CD8-positive, alpha-beta memory T cell (primary cell): Measurements from ENCODE around the gene BORCS8. TPM values are rescaled to one million over a fixed set of nuclear protein-coding genes. Genes with fewer than 3 reads are reported as not detected.

ENCODE experiments used
- CTCF ChIA-PET: fragments of 350-600 bp; sonication (Branson Sonifier 250); formaldehyde crosslinking; loops from one replicate; lab custom pipeline; 2021; ENCODE audit warnings: antibody characterized with exemption; lab: Charles Lee
- POLR2A ChIA-PET: fragments of 350-600 bp; sonication (Branson Sonifier 250); formaldehyde crosslinking; loops from one replicate; lab custom pipeline; 2021; ENCODE audit warnings: antibody characterized with exemption; lab: Charles Lee
- DNase-seq, 5 donors: peaks; one replicate each; pipeline versions ENCODE4 v3.0.0 to v3.0.0-alpha.2; 2020 to 2022; ENCODE audit warnings: mixed read lengths in 1 of 5
- H3K27ac ChIP-seq: one replicate; pipeline ENCODE4 v1.7.0; 2013; ENCODE audit warnings: low read depth, mild to moderate bottlenecking, low read length, moderate library complexity
- H3K27me3 ChIP-seq: 2 replicates; pipeline ENCODE4 v1.7.0; 2013; ENCODE audit warnings: low read length, mild to moderate bottlenecking; ENCODE audit not compliant: insufficient read depth, poor library complexity, severe bottlenecking
- H3K36me3 ChIP-seq: 2 replicates; pipeline ENCODE4 v1.7.0; 2013; ENCODE audit warnings: mild to moderate bottlenecking, low read length, moderate library complexity; ENCODE audit not compliant: insufficient read depth
- H3K4me1 ChIP-seq: 2 replicates; pipeline ENCODE4 v1.7.0; 2013; ENCODE audit warnings: mild to moderate bottlenecking, low read length, moderate library complexity; ENCODE audit not compliant: insufficient read depth
- H3K4me3 ChIP-seq: 2 replicates; pipeline ENCODE4 v1.7.0; 2013; ENCODE audit warnings: mild to moderate bottlenecking, low read length
- H3K9me3 ChIP-seq: 2 replicates; pipeline ENCODE4 v1.7.0; 2013; ENCODE audit warnings: mild to moderate bottlenecking, low read length
- H3K27ac Mint-ChIP-seq, 8 donors: one replicate each; pipeline ENCODE4 v1.8.0; 2020 to 2021; ENCODE audit warnings: mixed read lengths in 8 of 8, mild to moderate bottlenecking in 6 of 8, inconsistent platforms in 3 of 8, moderate library complexity in 3 of 8
- H3K27me3 Mint-ChIP-seq, 2 donors: one replicate each; pipeline ENCODE4 v1.8.0; 2020 to 2021; ENCODE audit warnings: mixed read lengths in 2 of 2, mild to moderate bottlenecking in 1 of 2, moderate library complexity in 1 of 2
- H3K36me3 Mint-ChIP-seq, 3 donors: one replicate each; pipeline ENCODE4 v1.8.0; 2020 to 2021; ENCODE audit warnings: mixed read lengths in 3 of 3, inconsistent platforms in 1 of 3, mild to moderate bottlenecking in 1 of 3
- H3K4me1 Mint-ChIP-seq, 3 donors: one replicate each; pipeline ENCODE4 v1.8.0; 2020 to 2021; ENCODE audit warnings: mixed read lengths in 3 of 3, inconsistent platforms in 1 of 3, mild to moderate bottlenecking in 1 of 3
- H3K4me3 Mint-ChIP-seq, 7 donors: one replicate each; pipeline ENCODE4 v1.8.0; 2020 to 2021; ENCODE audit warnings: mixed read lengths in 7 of 7, mild to moderate bottlenecking in 6 of 7, moderate library complexity in 4 of 7, inconsistent platforms in 2 of 7
- H3K9me3 Mint-ChIP-seq, 5 donors: one replicate each; pipeline ENCODE4 v1.8.0; 2020 to 2022; ENCODE audit warnings: mixed read lengths in 5 of 5, mild to moderate bottlenecking in 3 of 5, moderate library complexity in 2 of 5, inconsistent platforms in 1 of 5
- polyA plus RNA-seq: library from polyadenylated mRNA; unstranded; fragments of 300-500 nt; fragmentation: Illumina TruSeq; gene quantifications from one replicate; pipeline ENCODE4 v1.2.3, GENCODE V29; 2021
- total RNA-seq, 2 experiments: library from RNA; stranded (reverse); gene quantifications; one replicate each; pipeline ENCODE4 v1.2.3, GENCODE V29; 2021

Gene BORCS8
- total and polyA plus RNA-seq, 3 experiments from 2014 or later: 18.7 to 40.1 (median 37.3) TPM

DNA sequence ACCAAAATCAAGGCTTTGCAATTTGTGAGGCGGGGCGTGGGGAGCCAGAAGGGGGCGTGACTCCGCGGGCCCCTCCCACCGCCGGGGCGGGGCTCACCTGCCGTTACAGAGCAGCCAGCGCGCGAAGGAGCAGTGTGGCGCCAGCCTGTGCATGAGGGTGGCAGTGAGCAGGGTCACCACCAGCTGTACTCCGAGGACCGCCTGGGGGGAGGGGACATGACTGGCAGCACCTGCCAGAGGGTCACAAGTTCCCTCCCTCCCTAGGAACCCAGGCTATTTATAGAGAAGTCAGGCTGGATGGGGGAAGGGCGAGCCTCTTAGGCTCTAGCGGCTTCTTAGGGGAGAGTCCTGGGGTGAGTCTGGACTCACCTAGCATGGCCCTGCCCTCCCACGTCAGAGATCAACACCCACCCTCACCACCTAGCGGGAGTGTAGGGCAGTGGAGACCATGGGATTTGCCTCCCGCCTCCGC, 57.2 kb downstream of the BORCS8 start:
- Mint-ChIP-seq H3K27me3 (peaks cover 0 to 1% of the 10 kb centered on the region in 2 donors), H3K27ac (no peak overlapping the region), H3K36me3 (peaks cover 4 to 8% (median 8%) of the 10 kb centered on the region in 3 donors), H3K4me1 (peaks cover 26 to 38% (median 27%) of the 10 kb centered on the region in 3 donors), H3K9me3 (peaks cover 0 to 6% (median 4%) of the 10 kb centered on the region in 5 donors), H3K4me3 (peak overlapping the region in 1 of 7 donors; percentile 48)
- H3K9me3 ChIP-seq: no peaks in the 10 kb centered on the region
- DNase-seq: peak in 2 of 5 donors; percentile 15 to 45
- no peaks in the 10 kb centered on the region for H3K27me3 ChIP-seq
- CTCF ChIA-PET: interaction anchor here (1.6 kb wide), 1 partner anchor 11 kb away, joined by 7 read pairs; no protein-coding TSS in a partner anchor
- H3K4me3 ChIP-seq: no peak overlapping the region
- POLR2A ChIA-PET: no interaction called here
- peaks cover 22% of the 10 kb centered on the region for H3K4me1 ChIP-seq
- H3K27ac ChIP-seq: peak overlapping the region; percentile 9
- H3K36me3 ChIP-seq: no peaks in the 10 kb centered on the region

DNA sequence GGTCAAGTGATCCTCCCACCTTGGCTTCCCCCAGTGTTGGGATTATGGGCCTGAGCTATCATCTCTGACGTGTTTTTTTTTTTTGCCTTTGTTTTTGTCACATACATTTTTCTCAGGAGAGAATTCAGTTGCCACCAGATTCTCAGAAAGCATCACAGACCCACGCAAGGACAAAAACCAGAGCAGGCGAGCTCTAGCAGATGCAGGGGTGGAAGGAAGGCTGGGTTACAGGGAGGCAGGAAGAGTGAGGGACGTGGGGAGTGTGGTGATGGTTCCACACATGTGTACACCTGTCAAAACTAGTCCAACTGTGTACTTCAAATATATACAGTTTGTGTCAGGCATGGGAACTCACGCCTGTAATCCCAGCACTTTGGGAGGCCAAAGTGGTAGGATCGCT, 58.0 kb downstream of the BORCS8 start:
- no peak for DNase-seq
- Mint-ChIP-seq H3K9me3 (peaks cover 0 to 6% (median 4%) of the 10 kb centered on the region in 5 donors), H3K27me3 (peaks cover 0 to 1% of the 10 kb centered on the region in 2 donors), H3K4me1 (peaks cover 20 to 31% (median 25%) of the 10 kb centered on the region in 3 donors), H3K27ac (no peak overlapping the region), H3K4me3 (no peak overlapping the region), H3K36me3 (peaks cover 4 to 11% (median 8%) of the 10 kb centered on the region in 3 donors)
- Histone ChIP-seq H3K27me3 (no peaks in the 10 kb centered on the region), H3K4me1 (peaks cover 21% of the 10 kb centered on the region), H3K9me3 (no peaks in the 10 kb centered on the region), H3K36me3 (no peaks in the 10 kb centered on the region), H3K4me3 (no peak overlapping the region), H3K27ac (no peak overlapping the region)
- CTCF ChIA-PET: no interaction called here
- POLR2A ChIA-PET: no interaction called here

DNA sequence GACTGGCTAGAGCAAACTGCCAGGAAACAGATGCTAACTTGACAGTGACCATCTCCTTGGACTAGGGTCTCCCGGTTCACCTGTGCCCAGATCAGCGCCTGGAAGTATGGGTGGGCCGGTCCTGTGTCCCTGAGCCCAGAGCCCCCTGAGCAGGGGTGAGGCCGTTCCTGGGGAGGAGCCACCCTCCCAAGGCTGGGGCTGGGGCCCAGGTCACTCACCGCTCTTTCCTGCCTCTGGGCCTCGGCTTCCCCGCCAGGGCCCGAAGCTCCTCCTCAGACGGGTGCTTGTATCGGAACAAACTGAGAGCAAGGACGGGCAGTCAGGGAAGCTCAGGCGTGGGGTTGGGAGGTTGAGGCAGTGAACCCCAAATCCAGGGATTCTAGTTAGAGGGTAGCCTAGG, 59.0 kb downstream of the BORCS8 start:
- peak overlapping the region in 1 of 8 donors; percentile 84 for H3K27ac Mint-ChIP-seq
- CTCF ChIA-PET: no interaction called here

DNA sequence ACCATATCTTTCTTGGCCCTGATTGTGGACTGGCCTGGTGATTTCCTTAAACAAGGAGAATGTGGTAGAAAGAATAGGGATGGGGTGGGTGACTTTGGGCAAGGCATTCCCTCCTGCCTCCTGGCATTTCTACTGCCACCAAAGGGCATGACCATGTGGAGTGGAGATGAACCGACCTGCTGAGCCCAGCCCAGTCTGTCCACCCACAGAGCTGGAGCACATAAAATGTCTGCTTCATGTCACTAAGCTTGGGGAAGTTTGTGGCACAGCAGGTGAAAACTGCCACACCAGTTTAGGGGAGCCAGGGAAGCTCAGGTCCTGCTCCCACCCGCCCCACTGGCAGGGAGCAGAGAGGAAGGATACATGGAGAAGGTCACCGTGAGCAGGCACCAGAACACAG, 60.0 kb downstream of the BORCS8 start:
- peaks cover 6% of the 10 kb centered on the region for H3K4me1 ChIP-seq
- no peak overlapping the region for H3K27ac ChIP-seq
- no peaks in the 10 kb centered on the region for H3K9me3 ChIP-seq
- no peak for DNase-seq
- peaks cover 0 to 1% of the 10 kb centered on the region in 2 donors for H3K27me3 Mint-ChIP-seq
- no peaks in the 10 kb centered on the region for H3K36me3 ChIP-seq
- peaks cover 2 to 11% (median 7%) of the 10 kb centered on the region in 3 donors for H3K4me1 Mint-ChIP-seq
- POLR2A ChIA-PET: no interaction called here
- peaks cover 0 to 6% (median 4%) of the 10 kb centered on the region in 5 donors for H3K9me3 Mint-ChIP-seq
- H3K27me3 ChIP-seq: no peaks in the 10 kb centered on the region
- no peak overlapping the region for H3K27ac Mint-ChIP-seq
- no peak overlapping the region for H3K4me3 Mint-ChIP-seq
- CTCF ChIA-PET: no interaction called here
- no peak overlapping the region for H3K4me3 ChIP-seq
- peaks cover 6 to 15% (median 12%) of the 10 kb centered on the region in 3 donors for H3K36me3 Mint-ChIP-seq

More for the DNA sequence above, 59.0 kb downstream of the BORCS8 start:
- no peak overlapping the region for H3K4me3 ChIP-seq
- no peaks in the 10 kb centered on the region for H3K9me3 ChIP-seq
- no peaks in the 10 kb centered on the region for H3K36me3 ChIP-seq
- Mint-ChIP-seq H3K36me3 (peaks cover 5 to 14% (median 10%) of the 10 kb centered on the region in 3 donors), H3K9me3 (peaks cover 0 to 6% (median 4%) of the 10 kb centered on the region in 5 donors), H3K27me3 (peaks cover 0 to 1% of the 10 kb centered on the region in 2 donors), H3K4me3 (no peak overlapping the region), H3K4me1 (peaks cover 10 to 20% (median 15%) of the 10 kb centered on the region in 3 donors)
- H3K4me1 ChIP-seq: peaks cover 13% of the 10 kb centered on the region
- no peaks in the 10 kb centered on the region for H3K27me3 ChIP-seq
- no peak for DNase-seq
- POLR2A ChIA-PET: no interaction called here
- no peak overlapping the region for H3K27ac ChIP-seq

Other genes starting within 250 kb of the BORCS8 start
- 10 to 100 TPM; 77.6 to 81.2 TPM for gene SUGP2, start 158.6 kb downstream of the BORCS8 start, total RNA-seq
- gene SUGP2, start 158.6 kb downstream of the BORCS8 start, polyA plus RNA-seq: 10.0 TPM
- 10 to 100 TPM; 57.6 to 61.9 TPM for gene ARMC6, start 158.5 kb downstream of the BORCS8 start, total RNA-seq
- 34.1 TPM for gene ARMC6, start 158.5 kb downstream of the BORCS8 start, polyA plus RNA-seq
- 10 to 100 TPM; 10.4 to 11.3 TPM for gene SLC25A42, start 128.2 kb downstream of the BORCS8 start, total RNA-seq
- 19.3 TPM for gene SLC25A42, start 128.2 kb downstream of the BORCS8 start, polyA plus RNA-seq
- gene TMEM161A, start 53.7 kb downstream of the BORCS8 start, total RNA-seq: 10 to 100 TPM; 27.7 to 30.6 TPM
- 30.1 TPM for gene TMEM161A, start 53.7 kb downstream of the BORCS8 start, polyA plus RNA-seq
- gene MEF2B, start 21.9 kb downstream of the BORCS8 start, total RNA-seq: 1 to 10 TPM; 1.5 to 2.0 TPM
- not detected for gene MEF2B, start 21.9 kb downstream of the BORCS8 start, polyA plus RNA-seq
- 100 to 1,000 TPM in 1 of 2 experiments, 10 to 100 TPM in 1; 98.4 to 101 TPM for gene RFXANK, start 106 bp upstream of the BORCS8 start, total RNA-seq
- 71.2 TPM for gene RFXANK, start 106 bp upstream of the BORCS8 start, polyA plus RNA-seq
- gene NR2C2AP, start 11.3 kb upstream of the BORCS8 start, total RNA-seq: 10 to 100 TPM; 59.5 to 60.7 TPM
- 35.4 TPM for gene NR2C2AP, start 11.3 kb upstream of the BORCS8 start, polyA plus RNA-seq
- gene NCAN, start 19.8 kb upstream of the BORCS8 start, total RNA-seq: under 1 TPM in 1 of 2 experiments, not detected in 1; 0.04 TPM
- gene NCAN, start 19.8 kb upstream of the BORCS8 start, polyA plus RNA-seq: not detected
- gene TM6SF2, start 81.1 kb upstream of the BORCS8 start, total RNA-seq: not detected
- gene TM6SF2, start 81.1 kb upstream of the BORCS8 start, polyA plus RNA-seq: not detected
- 10 to 100 TPM; 64.7 to 65.9 TPM for gene SUGP1, start 128.4 kb upstream of the BORCS8 start, total RNA-seq
- gene SUGP1, start 128.4 kb upstream of the BORCS8 start, polyA plus RNA-seq: 40.8 TPM
- 10 to 100 TPM; 52.3 to 59.4 TPM for gene MAU2, start 128.7 kb upstream of the BORCS8 start, total RNA-seq
- gene MAU2, start 128.7 kb upstream of the BORCS8 start, polyA plus RNA-seq: 27.6 TPM
- gene GATAD2A, start 213.5 kb upstream of the BORCS8 start, total RNA-seq: 100 to 1,000 TPM; 176 to 182 TPM
- gene GATAD2A, start 213.5 kb upstream of the BORCS8 start, polyA plus RNA-seq: 46.9 TPM